HG03159 (cell line): Measurements from ENCODE around the gene KLHDC7B.
A peak's percentile ranks its signal among the peaks of the same experiment; 100 is the strongest.

Experiments used
- ATAC-seq: cut with Tn5 transposase; IDR thresholded peaks from one replicate; pipeline ENCODE4 v1.9.1; 2021; ENCODE audit warnings: mild to moderate bottlenecking, moderate library complexity; ENCODE audit not compliant: unreplicated experiment

KLHDC7B gene

DNA sequence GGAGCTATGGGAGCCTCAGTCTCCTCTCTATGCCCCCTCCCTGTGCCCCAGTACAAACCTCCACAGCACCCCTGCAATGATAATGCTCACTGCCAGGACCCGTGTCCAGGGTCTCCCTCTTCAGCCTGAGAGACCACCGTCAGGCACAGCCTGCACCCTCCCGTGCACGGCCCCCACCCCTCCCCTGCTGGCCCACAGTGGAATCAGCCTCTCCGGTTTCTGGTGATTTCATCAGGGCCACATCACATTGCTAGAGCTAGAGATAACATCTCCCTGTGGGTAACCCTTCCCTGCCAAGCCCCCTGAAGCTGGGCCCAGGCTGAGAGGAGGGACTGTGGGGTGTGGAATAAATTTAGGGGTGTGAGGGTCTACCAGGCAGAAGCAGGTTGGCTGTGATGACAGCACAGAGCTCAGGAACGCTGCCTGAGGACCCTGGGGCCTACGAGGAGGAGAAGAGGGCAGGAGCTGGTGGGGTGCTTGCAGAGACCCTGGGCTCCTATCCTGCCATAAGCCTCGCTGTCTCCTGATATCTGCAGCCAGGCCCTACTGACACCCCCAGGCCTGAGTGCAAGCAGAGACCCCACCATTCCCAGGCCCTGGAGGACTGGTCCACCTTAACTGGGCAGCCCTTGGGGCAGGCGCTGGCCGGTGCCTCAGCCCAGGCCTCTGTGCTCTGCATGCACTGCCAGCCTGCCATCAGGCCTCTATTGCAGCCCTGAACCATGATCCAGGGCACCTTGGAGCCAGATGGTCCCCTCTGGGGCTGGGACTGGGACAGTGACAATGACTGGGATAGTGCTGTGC is at the start of gene KLHDC7B:
Gene KLHDC7B, plus strand, starts transcription at position 378 of the 804 bp plus-strand sequence. Its CDS starts 345 bp downstream, at position 723.
- no peak for ATAC-seq

DNA sequence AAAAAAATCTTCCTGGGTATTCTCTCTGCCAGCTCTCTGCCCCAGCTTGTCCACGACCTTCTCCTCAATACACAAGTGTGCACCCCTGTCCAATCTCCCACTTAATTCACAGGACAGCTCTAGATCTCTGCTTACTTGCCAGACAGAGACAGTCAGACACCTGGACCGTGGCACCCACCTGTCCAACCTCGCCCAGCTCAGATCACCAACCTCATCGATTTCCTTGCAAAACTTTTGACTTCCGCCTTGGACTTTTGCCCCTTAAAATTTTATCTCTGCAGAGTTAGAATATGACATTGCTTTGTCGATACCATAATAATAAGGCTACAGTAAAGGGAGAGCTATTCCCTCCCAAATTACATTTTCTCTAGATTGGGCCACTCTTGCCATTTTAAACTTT is 48.6 kb upstream of the KLHDC7B start:
- ATAC-seq, result no peak

GRCh38 chr22:50498322-50498890 is 47.3 kb upstream of the KLHDC7B start:
- ATAC-seq, result no peak

GRCh38 chr22:50500452-50500851 is 45.2 kb upstream of the KLHDC7B start:
- no peak for ATAC-seq

GRCh38 chr22:50502096-50502495 is 43.6 kb upstream of the KLHDC7B start:
- no peak for ATAC-seq

- no peak for ATAC-seq
Observed at GRCh38 chr22:50502628-50503474, 42.8 kb upstream of the KLHDC7B start.

DNA sequence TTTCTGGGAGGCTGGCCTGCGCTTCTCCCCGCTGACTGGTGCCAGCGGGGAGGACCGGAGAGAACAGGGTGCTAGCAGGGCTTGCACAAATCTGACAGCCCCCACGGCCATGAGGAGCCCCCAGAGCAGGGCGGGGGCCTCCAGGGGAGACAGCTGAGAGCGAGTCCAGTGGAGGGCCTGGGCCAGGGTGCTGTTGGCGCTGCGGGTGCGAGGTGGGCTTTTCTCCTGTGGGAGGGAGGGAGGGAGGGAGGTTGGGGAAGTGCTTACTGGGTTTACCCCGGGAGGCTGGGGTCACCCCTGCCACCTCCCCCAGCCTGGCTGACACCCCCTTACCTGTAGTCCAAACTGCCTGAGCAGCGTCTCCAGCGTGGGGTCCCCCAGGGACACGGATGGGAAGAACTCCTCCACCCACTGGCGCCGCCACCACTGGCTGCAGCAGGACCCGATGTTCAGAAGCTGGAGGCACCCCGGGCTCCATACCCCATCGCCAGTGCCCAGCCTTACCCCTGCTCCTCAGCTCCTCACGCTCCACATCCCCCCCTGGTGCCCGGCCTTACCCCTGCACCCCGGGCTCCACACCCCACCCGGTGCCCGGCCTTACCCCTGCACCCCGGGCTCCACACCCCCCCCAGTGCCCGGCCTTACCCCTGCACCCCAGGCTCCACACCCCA is 42.1 kb upstream of the KLHDC7B start:
- ATAC-seq, result no peak

- no peak for ATAC-seq
Observed at GRCh38 chr22:50504369-50505211, 41.1 kb upstream of the KLHDC7B start.

GRCh38 chr22:50505276-50505775 is 40.4 kb upstream of the KLHDC7B start:
- no peak for ATAC-seq

- no peak for ATAC-seq
Observed at GRCh38 chr22:50505776-50506610, 39.7 kb upstream of the KLHDC7B start.

- ATAC-seq, result peak; percentile 3
Observed at GRCh38 chr22:50506611-50507420, 38.9 kb upstream of the KLHDC7B start.

DNA sequence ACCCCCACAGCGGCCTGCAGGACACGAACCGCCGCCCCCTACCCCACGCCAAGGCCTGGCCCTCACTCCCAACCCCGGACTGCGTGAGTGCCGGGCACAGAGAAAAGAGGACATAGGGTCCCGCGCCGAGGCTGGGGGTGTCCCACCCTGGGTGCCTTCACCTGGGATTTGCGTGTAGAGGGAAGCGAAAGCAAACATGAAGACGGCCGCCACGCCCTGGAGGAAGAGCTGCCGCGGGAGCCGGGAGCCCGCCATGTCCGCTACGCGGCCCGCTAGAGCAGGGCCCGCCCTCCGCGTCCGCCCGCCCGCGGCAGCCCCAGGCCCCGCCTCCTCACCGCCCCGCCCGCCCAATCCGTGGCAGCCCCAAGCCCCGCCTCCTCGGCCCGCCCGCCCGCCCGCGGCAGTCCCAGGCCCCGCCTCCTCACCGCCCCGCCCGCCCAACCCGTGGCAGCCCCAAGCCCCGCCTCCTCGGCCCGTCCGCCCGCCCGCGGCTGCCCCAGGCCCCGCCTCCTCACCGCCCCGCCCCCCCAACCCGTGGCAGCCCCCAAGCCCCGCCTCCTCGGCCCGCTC is 38.2 kb upstream of the KLHDC7B start, which contains the start of gene LMF2:
Gene LMF2, minus strand, starts transcription at position 282 of the 570 bp plus-strand sequence. Its CDS starts 27 bp downstream, at position 255.
- ATAC-seq, result peak; percentile 48

DNA sequence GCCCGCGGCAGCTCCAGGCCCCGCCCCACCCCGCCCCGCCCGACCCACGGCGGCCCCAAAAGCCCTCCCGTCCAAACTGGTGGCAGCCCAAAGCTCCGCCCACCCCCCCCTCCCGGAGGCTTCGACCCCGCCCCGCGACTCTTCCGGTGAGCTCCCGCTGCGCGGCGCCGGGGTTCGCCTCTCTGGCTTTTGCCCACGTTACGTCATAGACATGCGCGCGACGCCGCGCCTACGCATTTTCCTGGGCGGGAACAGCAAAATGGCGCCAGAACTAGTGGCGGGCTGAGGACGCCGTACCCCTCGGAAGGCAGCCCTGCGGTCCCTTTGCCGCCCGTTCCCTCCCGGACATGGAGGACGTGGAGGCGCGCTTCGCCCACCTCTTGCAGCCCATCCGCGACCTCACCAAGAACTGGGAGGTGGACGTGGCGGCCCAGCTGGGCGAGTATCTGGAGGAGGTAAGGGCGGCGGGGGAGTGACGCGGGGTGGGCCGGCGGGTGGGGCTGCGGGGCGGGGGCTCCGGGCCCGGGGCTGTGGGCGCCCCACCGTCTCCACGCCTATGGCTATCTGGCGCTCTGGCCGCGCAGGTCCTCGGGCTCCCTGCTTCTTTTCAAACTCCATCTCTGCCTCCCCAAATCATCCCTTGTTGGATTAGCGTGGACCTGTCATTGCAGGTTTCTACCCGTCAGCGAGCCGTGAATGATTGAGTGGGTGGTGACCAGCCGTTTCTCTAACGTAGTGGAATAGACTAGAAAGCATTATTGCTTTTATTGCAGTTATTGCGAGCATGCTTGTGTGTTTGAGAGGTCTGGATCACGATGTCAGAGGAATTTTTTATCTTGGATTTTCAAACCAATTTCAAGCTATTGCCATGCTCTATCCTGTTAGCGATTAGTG is 37.5 kb upstream of the KLHDC7B start, which contains the start of gene NCAPH2:
Gene NCAPH2, plus strand, starts transcription at position 234 of the 894 bp plus-strand sequence. Its CDS starts 114 bp downstream, at position 348.
- ATAC-seq, result peak; percentile 75

GRCh38 chr22:50508897-50509296 is 36.8 kb upstream of the KLHDC7B start:
- no peak for ATAC-seq

- ATAC-seq, result no peak
Observed at GRCh38 chr22:50513175-50513574, 32.5 kb upstream of the KLHDC7B start.

DNA sequence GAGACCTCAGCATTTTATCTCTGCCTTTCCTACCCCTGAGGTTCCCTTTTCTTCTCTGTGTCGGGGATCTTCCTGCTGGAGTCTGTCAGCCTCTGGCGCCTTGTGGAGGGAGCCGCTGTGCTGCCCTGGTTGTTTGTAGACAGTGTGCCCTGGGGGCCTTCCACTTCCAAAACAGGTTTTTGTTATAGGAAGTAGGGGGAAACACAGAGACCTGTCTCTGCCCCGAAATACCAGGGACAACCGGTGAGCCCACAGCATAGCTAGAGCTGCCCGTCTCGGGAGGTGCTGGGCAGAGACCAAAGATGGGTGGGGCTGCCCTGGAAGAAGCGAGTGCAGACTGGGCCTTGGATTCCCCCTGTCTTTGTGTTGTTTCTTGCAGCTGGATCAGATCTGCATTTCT is 29.6 kb upstream of the KLHDC7B start:
- ATAC-seq, result no peak

DNA sequence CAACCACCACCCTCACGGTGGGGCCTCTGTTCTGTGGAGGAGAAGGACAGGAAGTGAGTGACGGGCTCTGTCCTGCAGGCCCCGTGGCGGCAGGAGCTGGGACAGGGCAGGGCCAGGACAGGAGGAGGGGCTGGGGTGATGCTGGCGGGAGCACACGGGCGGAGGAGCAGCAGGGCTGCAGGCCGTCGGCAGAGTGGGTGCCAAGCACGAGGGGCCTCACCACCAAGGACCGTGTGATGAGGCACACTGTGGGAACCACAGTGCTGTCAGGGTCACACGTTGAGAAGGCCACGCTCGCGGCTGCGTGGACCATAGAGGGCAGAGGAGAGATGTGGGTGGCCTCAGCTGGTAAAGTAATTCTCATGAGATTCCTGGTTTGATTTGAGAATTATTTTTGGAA is 28.8 kb upstream of the KLHDC7B start:
- no peak for ATAC-seq
